K562 (cell line): Measurements from ENCODE around the gene POLR3A. TPM values are rescaled to one million over a fixed set of nuclear protein-coding genes. Genes with fewer than 3 reads are reported as not detected.

ENCODE experiments used
- ARID1B ChIP-seq: fragments of 450-650 bp; IDR thresholded peaks from 2 replicates; pipeline ENCODE4 v1.6.1; 2016; ENCODE audit warnings: antibody characterized with exemption, mild to moderate bottlenecking, inconsistent platforms
- ATF7 ChIP-seq: fragments of 450-650 bp; IDR thresholded peaks from 2 replicates; pipeline ENCODE4 v1.7.1; 2014; ENCODE audit warnings: mild to moderate bottlenecking, moderate library complexity
- CREM ChIP-seq: IDR thresholded peaks from 2 replicates; pipeline ENCODE4 v1.6.1; 2014; ENCODE audit warnings: antibody characterized with exemption, low read depth
- CSDE1 ChIP-seq, 2 experiments: fragments of 450-650 bp; IDR thresholded peaks; 2 replicates each; pipeline ENCODE4 v1.6.1; 2016; ENCODE audit warnings: mild to moderate bottlenecking in 1 of 2
- ETS2 ChIP-seq: IDR thresholded peaks from 2 replicates; pipeline ENCODE4 v1.6.1; 2016; ENCODE audit warnings: borderline replicate concordance, missing genetic modification characterization, mild to moderate bottlenecking, moderate library complexity, missing compliant biosample characterization; ENCODE audit not compliant: poor library complexity, severe bottlenecking
- EZH2 ChIP-seq: IDR thresholded peaks from 2 replicates; pipeline ENCODE4 v1.6.1; 2012; ENCODE audit warnings: low read depth, mild to moderate bottlenecking, inconsistent platforms, low read length, borderline replicate concordance
- GATAD2B ChIP-seq: fragments of 450-650 bp; IDR thresholded peaks from 2 replicates; pipeline ENCODE4 v1.6.1; 2017; ENCODE audit warnings: mild to moderate bottlenecking, borderline replicate concordance
- HMG20A ChIP-seq: fragments of 450-650 bp; formaldehyde crosslinking; conservative IDR thresholded peaks from 2 replicates; pipeline ENCODE4 v1.4.0; 2020; ENCODE audit warnings: mild to moderate bottlenecking, mixed read lengths
- HNRNPL ChIP-seq: fragments of 200-400 bp; formaldehyde crosslinking; IDR thresholded peaks from 2 replicates; pipeline ENCODE4 v1.6.1; 2017; ENCODE audit warnings: low read depth, mild to moderate bottlenecking, low read length
- ILK ChIP-seq: fragments of 450-650 bp; IDR thresholded peaks from 2 replicates; pipeline ENCODE4 v1.6.1; 2016; ENCODE audit warnings: missing genetic modification characterization, low read depth, mild to moderate bottlenecking, missing compliant biosample characterization, moderate library complexity, borderline replicate concordance
- KAT7 ChIP-seq: sonication (generic); formaldehyde crosslinking; IDR thresholded peaks from 2 replicates; pipeline ENCODE4 v1.8.0; 2022; ENCODE audit warnings: missing genetic modification reagents, mild to moderate bottlenecking, borderline replicate concordance
- KDM1A ChIP-seq, 2 experiments: fragments of 450-650 bp; IDR thresholded peaks; 2 replicates each; pipeline ENCODE4 v1.6.1; 2016; ENCODE audit warnings: mild to moderate bottlenecking in 2 of 2
- KLF16 ChIP-seq: IDR thresholded peaks from 2 replicates; pipeline ENCODE4 v1.6.1; 2016; ENCODE audit warnings: antibody characterized with exemption
- MNT ChIP-seq, 2 experiments: fragments of 450-650 bp; conservative IDR thresholded peaks; 2 replicates each; pipeline ENCODE4 v1.6.1; 2017; ENCODE audit warnings: mild to moderate bottlenecking in 2 of 2, moderate library complexity in 2 of 2
- NFIC ChIP-seq: fragments of 450-650 bp; IDR thresholded peaks from 2 replicates; pipeline ENCODE4 v1.6.1; 2017; ENCODE audit warnings: mild to moderate bottlenecking, inconsistent platforms
- RBFOX2 ChIP-seq: fragments of 200-400 bp; formaldehyde crosslinking; IDR thresholded peaks from 2 replicates; pipeline ENCODE4 v1.6.1; 2017; ENCODE audit warnings: low read depth, mild to moderate bottlenecking, low read length, moderate library complexity
- SIX5 ChIP-seq, 2 experiments: IDR thresholded peaks; 2 replicates each; pipeline ENCODE4 v1.6.1; 2011; ENCODE audit warnings: low read length in 2 of 2, borderline replicate concordance in 1 of 2, low read depth in 1 of 2, mild to moderate bottlenecking in 1 of 2, moderate library complexity in 1 of 2; ENCODE audit not compliant: insufficient read depth in 1 of 2
- SMAD4 ChIP-seq: fragments of 250-450 bp; sonication (Bioruptor Pico); conservative IDR thresholded peaks from 2 replicates; pipeline ENCODE4 v1.8.0; 2021; ENCODE audit warnings: inconsistent platforms, mild to moderate bottlenecking, moderate library complexity
- SMC3 ChIP-seq: conservative IDR thresholded peaks from 2 replicates; pipeline ENCODE4 v1.6.1; 2011; ENCODE audit warnings: low read depth, low read length, improper control_type of control experiment; ENCODE audit not compliant: insufficient read depth
- STAT5A ChIP-seq: IDR thresholded peaks from 2 replicates; pipeline ENCODE4 v1.6.1; 2012; ENCODE audit warnings: low read length, inconsistent platforms, borderline replicate concordance
- U2AF1 ChIP-seq: fragments of 200-400 bp; formaldehyde crosslinking; optimal IDR thresholded peaks from 2 replicates; pipeline ENCODE3; 2017; ENCODE audit warnings: mild to moderate bottlenecking, low read depth, low read length, moderate library complexity
- ZNF165 ChIP-seq: fragments of 250-450 bp; sonication (Bioruptor Pico); IDR thresholded peaks from 2 replicates; pipeline ENCODE4 v1.4.0; 2020; ENCODE audit warnings: borderline replicate concordance
- ZNF324 ChIP-seq: fragments of 250-450 bp; sonication (Bioruptor Pico); IDR thresholded peaks from 2 replicates; pipeline ENCODE4 v1.4.0; 2020; ENCODE audit warnings: mild to moderate bottlenecking
- ZNF551 ChIP-seq: fragments of 250-450 bp; sonication (Bioruptor Pico); IDR thresholded peaks from 2 replicates; pipeline ENCODE4 v1.5.0; 2021; ENCODE audit warnings: mild to moderate bottlenecking, moderate library complexity
- polyA plus RNA-seq, 8 experiments: library from polyadenylated mRNA; depleted of rRNA in 4 of 8; stranded (reverse) in 5 of 8; unstranded in 3 of 8; fragments of >200 nt; fragmentation: Nextera tagmentation in 2 of 8; fragmentation: Illumina TruSeq in 1 of 8; extraction: Ambion mirVana in 2 of 8; extraction: Trizol in 1 of 8; gene quantifications; 2 replicates each; pipeline versions ENCODE4 v1.2.1 to v1.2.3, GENCODE V29; 2011 to 2014; ENCODE audit warnings: inconsistent platforms in 1 of 8, missing spikeins in 1 of 8
- total RNA-seq, 7 experiments: library from RNA; depleted of rRNA in 6 of 7; stranded (reverse); fragments of >200 nt in 6 of 7; fragmentation: Illumina TruSeq in 2 of 7; extraction: Trizol in 2 of 7; gene quantifications; 2 replicates each; pipeline versions ENCODE4 v1.2.1 to v1.2.3, GENCODE V29; 2011 to 2021; ENCODE audit warnings: low replicate concordance in 1 of 7
- TF ChIP-seq, protein P1 (sequence below), 2 experiments: IDR thresholded peaks; 2 replicates each; pipeline ENCODE4 v1.6.1; 2012; ENCODE audit warnings: improper control_type of control experiment in 2 of 2, low read depth in 2 of 2, low read length in 2 of 2, borderline replicate concordance in 1 of 2

Gene POLR3A
- total and polyA plus RNA-seq, 9 of the 15 experiments (the other 6 are each of a cell fraction or from before 2014, with no cell fraction given), result 14.9 to 37.0 (median 26.7) TPM

DNA sequence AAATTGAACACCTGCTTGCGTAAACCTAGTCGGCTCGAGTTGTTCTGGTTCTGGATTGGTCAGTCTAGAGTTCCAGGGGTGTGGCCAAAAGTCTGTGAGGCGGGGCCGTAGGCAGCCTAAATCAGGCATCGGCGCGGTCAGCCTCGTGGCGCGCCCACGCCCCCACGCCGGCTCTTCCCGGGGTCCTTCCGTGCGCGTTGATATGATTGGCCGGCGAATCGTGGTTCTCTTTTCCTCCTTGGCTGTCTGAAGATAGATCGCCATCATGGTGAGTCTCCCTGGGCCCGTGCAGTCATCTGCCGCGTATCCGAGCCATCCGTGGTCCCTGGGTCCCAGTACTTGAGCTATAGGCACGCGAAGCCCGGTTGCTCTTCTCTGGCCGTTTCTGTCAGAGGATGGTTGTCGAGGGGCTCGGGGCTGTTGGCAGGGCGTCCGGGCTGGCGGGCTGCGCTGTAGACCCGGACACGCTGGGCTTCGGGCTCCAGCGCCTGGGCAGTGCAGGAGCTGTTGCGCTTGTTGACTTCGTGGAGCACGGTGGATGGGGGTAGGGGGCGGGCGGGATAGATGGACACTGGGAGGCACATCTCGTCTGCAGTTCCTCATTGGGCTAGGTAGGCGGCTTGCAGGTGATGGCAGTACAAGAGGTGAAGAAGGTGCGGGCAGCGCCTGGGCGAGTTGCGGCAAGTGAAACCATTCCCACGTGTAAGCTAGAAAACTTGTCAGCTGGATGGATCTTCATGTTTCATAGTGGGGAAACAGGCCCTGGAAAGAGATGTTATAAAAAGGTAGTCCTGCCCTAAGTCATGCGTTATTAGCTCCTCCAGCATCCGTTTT, 4.5 kb upstream of the POLR3A start, which contains the start of gene RPS24 (continued):
- TF ChIP-seq U2AF1 (no peak), MNT (conservative IDR thresholded peaks at IDR 0.05) (peak; percentile 92 to 94), KAT7 (CRISPR knock-in tag) (no peak; the same call in 1 of the 2 replicates), HNRNPL (no peak), ATF7 (peak; percentile 86), SMC3 (no peak; the same call in 1 of the 2 replicates), NFIC (peak; percentile 81), EZH2 (no peak), CSDE1 (IDR thresholded peaks at IDR 0.05) (no peak), GATAD2B (no peak), STAT5A (peak; percentile 16; the same call in 1 of the 2 replicates), ETS2 (tag) (no peak), SMAD4 (CRISPR knock-in tag) (no peak; the same call in 1 of the 2 replicates), KLF16 (no peak), HMG20A (CRISPR knock-in tag) (no peak), ZNF551 (no peak), ILK (tag) (no peak), ZNF165 (CRISPR knock-in tag) (no peak), ARID1B (peak; percentile 44; the same call in 1 of the 2 replicates), RBFOX2 (peak; percentile 100), ZNF324 (no peak), KDM1A (IDR thresholded peaks at IDR 0.05) (no peak; a peak in 1 of 4 replicates), SIX5 (IDR thresholded peaks at IDR 0.05; ENCODE audit: borderline replicate concordance in 1 of 2, insufficient read depth in 1 of 2, low read depth in 1 of 2, low read length in 2 of 2) (0 out of 4 replicates have a peak, but pooled peaks of 1 of the 2 experiments have one; percentile 2), CREM (peak; percentile 58; the same call in 1 of the 2 replicates)
- TF ChIP-seq, protein P1, sequence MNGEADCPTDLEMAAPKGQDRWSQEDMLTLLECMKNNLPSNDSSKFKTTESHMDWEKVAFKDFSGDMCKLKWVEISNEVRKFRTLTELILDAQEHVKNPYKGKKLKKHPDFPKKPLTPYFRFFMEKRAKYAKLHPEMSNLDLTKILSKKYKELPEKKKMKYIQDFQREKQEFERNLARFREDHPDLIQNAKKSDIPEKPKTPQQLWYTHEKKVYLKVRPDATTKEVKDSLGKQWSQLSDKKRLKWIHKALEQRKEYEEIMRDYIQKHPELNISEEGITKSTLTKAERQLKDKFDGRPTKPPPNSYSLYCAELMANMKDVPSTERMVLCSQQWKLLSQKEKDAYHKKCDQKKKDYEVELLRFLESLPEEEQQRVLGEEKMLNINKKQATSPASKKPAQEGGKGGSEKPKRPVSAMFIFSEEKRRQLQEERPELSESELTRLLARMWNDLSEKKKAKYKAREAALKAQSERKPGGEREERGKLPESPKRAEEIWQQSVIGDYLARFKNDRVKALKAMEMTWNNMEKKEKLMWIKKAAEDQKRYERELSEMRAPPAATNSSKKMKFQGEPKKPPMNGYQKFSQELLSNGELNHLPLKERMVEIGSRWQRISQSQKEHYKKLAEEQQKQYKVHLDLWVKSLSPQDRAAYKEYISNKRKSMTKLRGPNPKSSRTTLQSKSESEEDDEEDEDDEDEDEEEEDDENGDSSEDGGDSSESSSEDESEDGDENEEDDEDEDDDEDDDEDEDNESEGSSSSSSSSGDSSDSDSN (IDR thresholded peaks at IDR 0.05; ENCODE audit: borderline replicate concordance in 1 of 2, low read depth in 2 of 2, low read length in 2 of 2), result no peak
